ENCODE results near the gene SLC23A2. TPM values are rescaled to one million over a fixed set of nuclear protein-coding genes. Genes with fewer than 3 reads are reported as not detected.

SLC23A2 gene
- total RNA-seq, 4 donors from 2014 or later: 9.6 to 17.0 (median 13.5) TPM

- no peak for TF ChIP-seq CTCF (IDR thresholded peaks at IDR 0.05; ENCODE audit: low read depth)
Observed at GRCh38 chr20:4920655-4921054, 80.7 kb downstream of the SLC23A2 start.

GRCh38 chr20:4920131-4920530 lies 81.2 kb downstream of the SLC23A2 start:
- TF ChIP-seq CTCF (IDR thresholded peaks at IDR 0.05; ENCODE audit: low read depth): no peak

- no peak for TF ChIP-seq CTCF (IDR thresholded peaks at IDR 0.05; ENCODE audit: low read depth)
Observed at GRCh38 chr20:4919047-4919704, 82.1 kb downstream of the SLC23A2 start.

GRCh38 chr20:4918473-4918872 lies 82.8 kb downstream of the SLC23A2 start:
- TF ChIP-seq CTCF (IDR thresholded peaks at IDR 0.05; ENCODE audit: low read depth): no peak

- TF ChIP-seq CTCF (IDR thresholded peaks at IDR 0.05; ENCODE audit: low read depth): no peak
Observed at GRCh38 chr20:4916971-4917881, 84.1 kb downstream of the SLC23A2 start.

- TF ChIP-seq CTCF (IDR thresholded peaks at IDR 0.05; ENCODE audit: low read depth): no peak
Observed at GRCh38 chr20:4913147-4913546, 88.2 kb downstream of the SLC23A2 start.

GRCh38 chr20:4912380-4913142 lies 88.7 kb downstream of the SLC23A2 start:
- TF ChIP-seq CTCF (IDR thresholded peaks at IDR 0.05; ENCODE audit: low read depth): no peak

Measured in subcutaneous adipose tissue (tissue), 4 donors.